Measurements from ENCODE around the gene CEMP1.

The CEMP1 gene

GRCh38 chr16:2519711-2520080, 11.5 kb downstream of the CEMP1 start:
- no peak for DNase-seq (ENCODE audit: low read depth, low spot score)

- no peak for DNase-seq (ENCODE audit: low read depth, low spot score)
These were observed 12.1 kb downstream of the CEMP1 start for GRCh38 chr16:2518823-2519710.

GRCh38 chr16:2517954-2518605, 13.1 kb downstream of the CEMP1 start:
- no peak for DNase-seq (ENCODE audit: low read depth, low spot score)

GRCh38 chr16:2516391-2517240, 14.6 kb downstream of the CEMP1 start:
- no peak for DNase-seq (ENCODE audit: low read depth, low spot score)

GRCh38 chr16:2515180-2515851, 15.9 kb downstream of the CEMP1 start:
- no peak for DNase-seq (ENCODE audit: low read depth, low spot score)

- no peak for DNase-seq (ENCODE audit: low read depth, low spot score)
These were observed 16.7 kb downstream of the CEMP1 start for GRCh38 chr16:2514333-2515179.

GRCh38 chr16:2513405-2514332, 17.5 kb downstream of the CEMP1 start, which contains the start of gene ATP6V0C:
TSS of gene ATP6V0C (plus strand) at chr16:2513952. CDS start at chr16:2514104, 152 bp downstream.
- peak; percentile 59 for DNase-seq (ENCODE audit: low read depth, low spot score)

GRCh38 chr16:2512735-2513404, 18.3 kb downstream of the CEMP1 start:
- no peak for DNase-seq (ENCODE audit: low read depth, low spot score)

GRCh38 chr16:2511996-2512734, 19.0 kb downstream of the CEMP1 start:
- no peak for DNase-seq (ENCODE audit: low read depth, low spot score)

- no peak for DNase-seq (ENCODE audit: low read depth, low spot score)
These were observed 19.9 kb downstream of the CEMP1 start for GRCh38 chr16:2511128-2511800.

GRCh38 chr16:2508722-2509400, 22.3 kb downstream of the CEMP1 start:
- no peak for DNase-seq (ENCODE audit: low read depth, low spot score)

- DNase-seq (ENCODE audit: low read depth, low spot score): no peak
These were observed 23.5 kb downstream of the CEMP1 start for GRCh38 chr16:2507665-2508064.

- DNase-seq (ENCODE audit: low read depth, low spot score): no peak
These were observed 24.1 kb downstream of the CEMP1 start for GRCh38 chr16:2507052-2507659.

- no peak for DNase-seq (ENCODE audit: low read depth, low spot score)
These were observed 25.5 kb downstream of the CEMP1 start for GRCh38 chr16:2505695-2506094.

- DNase-seq (ENCODE audit: low read depth, low spot score): no peak
These were observed 29.0 kb downstream of the CEMP1 start for GRCh38 chr16:2501946-2502895.
